ENCODE results near the gene IRF5.

IRF5 gene

GRCh38 chr7:128948312-128948973, 10.7 kb downstream of the IRF5 start:
- Histone ChIP-seq H3K4me3 (ENCODE audit: low read length) (no peak overlapping the region), H3K4me2 (ENCODE audit: low read length) (no peak overlapping the region), H3K4me1 (ENCODE audit: control insufficient read depth, insufficient read depth, low read length) (no peaks in the 10 kb centered on the region), H3K9me3 (replicated peaks; ENCODE audit: low read length) (no peaks in the 10 kb centered on the region), H3K27me3 (ENCODE audit: control insufficient read depth, insufficient read depth, low read length) (no peaks in the 10 kb centered on the region), H3K36me3 (ENCODE audit: insufficient read depth, low read length) (peaks cover 15% of the 10 kb centered on the region), H3K9ac (ENCODE audit: low read depth, low read length) (no peak overlapping the region)

- Histone ChIP-seq H3K36me3 (ENCODE audit: insufficient read depth, low read length) (peaks cover 21% of the 10 kb centered on the region), H3K27me3 (ENCODE audit: control insufficient read depth, insufficient read depth, low read length) (no peaks in the 10 kb centered on the region), H3K9ac (ENCODE audit: low read depth, low read length) (no peak overlapping the region), H3K4me3 (ENCODE audit: low read length) (no peak overlapping the region), H3K9me3 (replicated peaks; ENCODE audit: low read length) (no peaks in the 10 kb centered on the region), H3K4me1 (ENCODE audit: control insufficient read depth, insufficient read depth, low read length) (no peaks in the 10 kb centered on the region), H3K4me2 (ENCODE audit: low read length) (no peak overlapping the region)
These were observed 11.4 kb downstream of the IRF5 start for GRCh38 chr7:128948976-128949760.

GRCh38 chr7:128951296-128951695, 13.6 kb downstream of the IRF5 start:
- Histone ChIP-seq H3K36me3 (ENCODE audit: insufficient read depth, low read length) (peaks cover 32% of the 10 kb centered on the region), H3K4me2 (ENCODE audit: low read length) (no peak overlapping the region), H3K9me3 (replicated peaks; ENCODE audit: low read length) (no peaks in the 10 kb centered on the region), H3K9ac (ENCODE audit: low read depth, low read length) (no peak overlapping the region), H3K4me1 (ENCODE audit: control insufficient read depth, insufficient read depth, low read length) (no peaks in the 10 kb centered on the region), H3K27me3 (ENCODE audit: control insufficient read depth, insufficient read depth, low read length) (no peaks in the 10 kb centered on the region), H3K4me3 (ENCODE audit: low read length) (no peak overlapping the region)

- Histone ChIP-seq H3K27me3 (ENCODE audit: control insufficient read depth, insufficient read depth, low read length) (no peaks in the 10 kb centered on the region), H3K4me1 (ENCODE audit: control insufficient read depth, insufficient read depth, low read length) (no peaks in the 10 kb centered on the region), H3K36me3 (ENCODE audit: insufficient read depth, low read length) (peaks cover 53% of the 10 kb centered on the region), H3K9ac (ENCODE audit: low read depth, low read length) (no peak overlapping the region), H3K9me3 (replicated peaks; ENCODE audit: low read length) (no peaks in the 10 kb centered on the region), H3K4me2 (ENCODE audit: low read length) (no peak overlapping the region), H3K4me3 (ENCODE audit: low read length) (no peak overlapping the region)
These were observed 16.4 kb downstream of the IRF5 start for GRCh38 chr7:128954150-128954549.

DNA sequence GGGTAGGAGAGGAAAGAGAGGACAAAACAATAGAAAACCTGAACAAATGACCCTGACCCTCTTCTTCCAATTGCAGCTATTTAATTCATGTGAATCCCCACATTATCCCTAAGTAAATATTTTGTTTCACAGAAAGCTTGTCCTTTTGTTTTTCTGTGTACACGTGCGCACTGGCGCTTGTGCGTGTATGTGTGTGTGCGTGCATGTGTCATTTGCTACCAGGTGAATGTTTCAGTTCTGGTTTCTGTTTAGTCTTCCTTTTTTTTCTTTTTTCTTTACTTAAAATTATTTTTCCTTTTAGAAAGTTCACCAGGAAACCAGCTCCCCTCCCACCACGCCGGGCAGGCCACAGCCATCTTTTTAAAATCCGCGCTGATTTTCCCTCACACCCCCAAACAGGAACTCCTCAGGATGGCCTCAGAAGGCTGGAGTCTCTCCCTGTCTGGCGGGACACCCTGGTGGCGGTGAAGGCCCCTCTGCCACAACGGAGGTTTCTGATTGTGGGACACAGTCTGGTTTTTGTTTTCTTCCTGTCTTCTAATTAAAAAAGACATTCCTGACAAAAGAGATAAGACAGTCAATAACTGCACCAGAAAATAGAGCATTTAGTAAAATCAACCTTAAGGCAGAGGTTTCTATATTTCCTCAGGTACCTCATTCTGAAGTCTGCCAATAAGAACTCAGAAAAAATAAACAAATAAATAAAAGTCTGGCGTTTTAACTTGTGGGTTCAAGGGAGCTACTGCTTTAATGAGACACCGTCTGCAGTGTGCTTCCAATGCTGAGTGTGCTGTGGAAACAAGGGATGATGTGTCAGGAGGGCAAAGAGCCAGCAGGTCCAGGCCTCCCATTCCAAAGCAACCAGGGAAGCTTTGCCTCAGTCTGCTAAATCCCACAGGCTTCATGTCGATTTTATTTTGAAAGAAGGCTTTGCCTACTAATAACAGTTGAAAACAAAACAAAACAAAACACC, 17.4 kb downstream of the IRF5 start:
- Histone ChIP-seq H3K27me3 (ENCODE audit: control insufficient read depth, insufficient read depth, low read length) (no peaks in the 10 kb centered on the region), H3K4me3 (ENCODE audit: low read length) (no peak overlapping the region), H3K36me3 (ENCODE audit: insufficient read depth, low read length) (peaks cover 61% of the 10 kb centered on the region), H3K9ac (ENCODE audit: low read depth, low read length) (no peak overlapping the region), H3K4me2 (ENCODE audit: low read length) (no peak overlapping the region), H3K4me1 (ENCODE audit: control insufficient read depth, insufficient read depth, low read length) (no peaks in the 10 kb centered on the region), H3K9me3 (replicated peaks; ENCODE audit: low read length) (no peaks in the 10 kb centered on the region)

GRCh38 chr7:128955981-128956380, 18.3 kb downstream of the IRF5 start:
- H3K9me3 ChIP-seq (replicated peaks; ENCODE audit: low read length), result no peaks in the 10 kb centered on the region
- H3K36me3 ChIP-seq (ENCODE audit: insufficient read depth, low read length), result peaks cover 61% of the 10 kb centered on the region

DNA sequence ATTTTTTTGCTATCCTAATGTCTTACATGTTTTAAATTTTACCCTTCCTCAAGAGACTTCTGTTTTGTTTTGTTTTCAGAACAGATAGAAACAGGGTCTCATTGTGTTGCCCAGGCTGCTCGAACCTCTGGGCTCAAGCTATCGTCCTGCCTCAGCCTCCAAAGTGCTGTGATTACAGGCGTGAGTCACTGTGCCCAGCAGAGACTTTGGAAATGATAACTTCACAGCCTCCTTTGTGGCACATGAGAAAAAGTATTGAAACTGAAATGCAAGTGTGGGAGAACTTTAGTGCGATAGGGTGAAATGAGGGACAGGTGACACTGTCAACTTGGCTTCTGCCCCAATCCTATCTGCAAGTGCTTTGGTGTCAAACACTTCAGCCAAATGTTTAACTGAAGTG, 21.6 kb downstream of the IRF5 start:
- Histone ChIP-seq H3K9me3 (replicated peaks; ENCODE audit: low read length) (no peaks in the 10 kb centered on the region), H3K4me3 (ENCODE audit: low read length) (no peak overlapping the region), H3K9ac (ENCODE audit: low read depth, low read length) (no peak overlapping the region), H3K27me3 (ENCODE audit: control insufficient read depth, insufficient read depth, low read length) (no peaks in the 10 kb centered on the region), H3K36me3 (ENCODE audit: insufficient read depth, low read length) (peaks cover 50% of the 10 kb centered on the region), H3K4me2 (ENCODE audit: low read length) (no peak overlapping the region), H3K4me1 (ENCODE audit: control insufficient read depth, insufficient read depth, low read length) (peaks cover 11% of the 10 kb centered on the region)

More at GRCh38 chr7:128955981-128956380, 18.3 kb downstream of the IRF5 start:
- Histone ChIP-seq H3K9ac (ENCODE audit: low read depth, low read length) (no peak overlapping the region), H3K4me2 (ENCODE audit: low read length) (no peak overlapping the region), H3K4me3 (ENCODE audit: low read length) (no peak overlapping the region), H3K4me1 (ENCODE audit: control insufficient read depth, insufficient read depth, low read length) (no peaks in the 10 kb centered on the region), H3K27me3 (ENCODE audit: control insufficient read depth, insufficient read depth, low read length) (no peaks in the 10 kb centered on the region)

DNA sequence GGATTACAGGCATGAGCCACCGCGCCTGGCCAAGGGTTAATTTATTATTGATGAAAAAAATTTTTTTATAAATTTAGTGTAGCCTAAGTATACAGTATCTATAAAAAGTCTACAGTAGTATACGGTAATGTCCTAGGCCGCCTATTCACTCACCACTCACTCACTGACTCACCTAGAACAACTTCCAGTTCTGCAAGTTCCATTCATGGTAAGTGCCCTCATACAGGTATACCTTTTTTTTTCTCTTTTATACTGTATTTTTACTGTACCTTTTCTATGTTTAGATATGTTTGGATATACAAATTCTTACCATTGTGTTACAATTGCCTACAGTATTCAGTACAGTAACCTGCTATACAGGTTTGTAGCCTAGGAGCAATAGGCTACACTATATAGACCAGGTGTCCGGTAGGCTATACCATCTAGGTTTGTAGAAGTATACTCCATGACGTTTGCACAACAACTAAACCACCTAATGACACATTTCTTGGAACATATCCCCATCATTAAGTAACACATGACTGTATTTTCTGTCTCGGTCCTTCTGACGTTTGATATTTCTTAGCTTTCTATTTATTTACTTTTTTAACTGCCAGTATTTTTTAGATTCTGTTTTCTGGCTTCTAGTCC, 23.4 kb downstream of the IRF5 start:
- Histone ChIP-seq H3K4me1 (ENCODE audit: control insufficient read depth, insufficient read depth, low read length) (peaks cover 11% of the 10 kb centered on the region), H3K4me3 (ENCODE audit: low read length) (no peak overlapping the region), H3K9ac (ENCODE audit: low read depth, low read length) (no peak overlapping the region), H3K36me3 (ENCODE audit: insufficient read depth, low read length) (peaks cover 58% of the 10 kb centered on the region), H3K9me3 (replicated peaks; ENCODE audit: low read length) (no peaks in the 10 kb centered on the region), H3K4me2 (ENCODE audit: low read length) (no peak overlapping the region), H3K27me3 (ENCODE audit: control insufficient read depth, insufficient read depth, low read length) (no peaks in the 10 kb centered on the region)

DNA sequence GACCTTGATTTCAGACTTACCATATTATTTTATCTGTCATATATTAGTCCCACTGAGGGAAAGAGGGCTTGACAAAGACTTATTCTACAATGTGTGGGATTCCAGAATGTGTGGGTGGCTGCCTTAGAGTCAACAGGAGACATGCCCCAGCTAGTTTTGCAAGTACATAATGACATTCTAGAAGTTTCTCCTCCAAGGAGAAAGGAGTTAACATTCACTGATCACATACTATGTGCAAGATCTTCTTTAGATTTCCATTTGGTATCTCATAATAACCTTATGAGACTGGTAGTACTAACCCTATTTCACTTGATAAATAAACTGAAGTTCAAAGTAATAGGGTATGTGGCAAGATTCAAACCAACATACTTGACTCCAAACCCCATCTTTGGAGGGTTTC, 25.2 kb downstream of the IRF5 start:
- no peak overlapping the region for H3K4me3 ChIP-seq (ENCODE audit: low read length)
- peaks cover 11% of the 10 kb centered on the region for H3K4me1 ChIP-seq (ENCODE audit: control insufficient read depth, insufficient read depth, low read length)
- H3K9ac ChIP-seq (ENCODE audit: low read depth, low read length), result no peak overlapping the region
- no peak overlapping the region for H3K4me2 ChIP-seq (ENCODE audit: low read length)
- H3K27me3 ChIP-seq (ENCODE audit: control insufficient read depth, insufficient read depth, low read length), result no peaks in the 10 kb centered on the region
- H3K9me3 ChIP-seq (replicated peaks; ENCODE audit: low read length), result no peaks in the 10 kb centered on the region
- H3K36me3 ChIP-seq (ENCODE audit: insufficient read depth, low read length), result peaks cover 57% of the 10 kb centered on the region

DNA sequence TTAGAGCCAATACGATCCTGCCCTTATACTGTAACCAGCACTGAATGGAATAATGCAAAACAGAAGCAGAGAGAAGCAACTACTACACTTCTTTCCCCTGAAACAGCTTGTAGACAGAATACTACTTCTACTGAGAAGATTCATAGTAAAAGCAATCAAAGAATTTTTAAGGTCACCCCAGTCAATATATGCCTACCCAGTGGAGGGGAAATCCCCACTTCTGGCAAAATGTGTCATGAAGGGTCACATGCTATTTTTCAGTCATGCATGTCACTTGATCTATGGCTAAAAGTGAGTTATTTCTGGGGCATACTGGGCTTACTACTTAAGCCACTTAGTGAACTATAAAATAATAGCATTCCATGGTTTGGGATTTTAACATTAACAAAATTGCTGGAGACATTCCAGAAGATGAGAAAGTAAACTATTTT, 25.6 kb downstream of the IRF5 start:
- H3K4me3 ChIP-seq (ENCODE audit: low read length), result no peak overlapping the region
- no peak overlapping the region for H3K4me2 ChIP-seq (ENCODE audit: low read length)
- H3K36me3 ChIP-seq (ENCODE audit: insufficient read depth, low read length), result peaks cover 56% of the 10 kb centered on the region
- H3K9ac ChIP-seq (ENCODE audit: low read depth, low read length), result no peak overlapping the region
- H3K4me1 ChIP-seq (ENCODE audit: control insufficient read depth, insufficient read depth, low read length), result peaks cover 11% of the 10 kb centered on the region
- no peaks in the 10 kb centered on the region for H3K9me3 ChIP-seq (replicated peaks; ENCODE audit: low read length)
- no peaks in the 10 kb centered on the region for H3K27me3 ChIP-seq (ENCODE audit: control insufficient read depth, insufficient read depth, low read length)

GRCh38 chr7:128968624-128969023, 30.9 kb downstream of the IRF5 start:
- Histone ChIP-seq H3K4me3 (ENCODE audit: low read length) (no peak overlapping the region), H3K9me3 (replicated peaks; ENCODE audit: low read length) (no peaks in the 10 kb centered on the region), H3K9ac (ENCODE audit: low read depth, low read length) (no peak overlapping the region), H3K4me1 (ENCODE audit: control insufficient read depth, insufficient read depth, low read length) (peaks cover 2% of the 10 kb centered on the region), H3K27me3 (ENCODE audit: control insufficient read depth, insufficient read depth, low read length) (no peaks in the 10 kb centered on the region), H3K4me2 (ENCODE audit: low read length) (no peak overlapping the region), H3K36me3 (ENCODE audit: insufficient read depth, low read length) (peaks cover 69% of the 10 kb centered on the region)
